OCI-LY1 (cell line): ENCODE data around the gene TMPRSS13.

Experiments used
- CTCF ChIP-seq: fragments of 200-600 bp; sonication (generic), shearing (Covaris generic); IDR thresholded peaks from 2 replicates; pipeline ENCODE4 v1.5.1; 2017; ENCODE audit warnings: mild to moderate bottlenecking, antibody characterized with exemption, low read length, moderate library complexity, mixed read lengths
- EZH2 ChIP-seq: fragments of 200-600 bp; sonication (generic), shearing (Covaris generic); IDR thresholded peaks from 2 replicates; pipeline ENCODE4 v1.8.0; 2017; ENCODE audit warnings: borderline replicate concordance, mixed run types, mild to moderate bottlenecking, antibody characterized with exemption, low read length, moderate library complexity, mixed read lengths

GRCh38 chr11:117932947-117933346 is 3.7 kb upstream of the TMPRSS13 start:
- TF ChIP-seq CTCF = no peak
- no peak for TF ChIP-seq EZH2
